Right lung (tissue), 5 donors: Measurements from ENCODE around the gene ERG. TPM values are rescaled to one million over a fixed set of nuclear protein-coding genes. Genes with fewer than 3 reads are reported as not detected.
A peak's percentile ranks its signal among the peaks of the same experiment; 100 is the strongest.

ENCODE experiments used
- DNase-seq, 2 donors: peaks; one replicate each; pipeline ENCODE4 v3.0.0-alpha.2; 2013
- polyA plus RNA-seq, 5 donors: library from polyadenylated mRNA; unstranded; fragments of 120-200 nt; gene quantifications; one replicate each; pipeline versions ENCODE4 v1.2.1 to v1.2.3, GENCODE V29; 2013; ENCODE audit warnings: inconsistent platforms in 1 of 5, low replicate concordance in 1 of 5; ENCODE audit not compliant: insufficient read length in 5 of 5, insufficient read depth in 1 of 5

Gene ERG
- polyA plus RNA-seq, 5 donors = 36.3 to 48.4 (median 38.9) TPM

GRCh38 chr21:38436341-38436740 is 61.9 kb downstream of the ERG start:
- DNase-seq = no peak

- DNase-seq = no peak
Observed at GRCh38 chr21:38434913-38435533, 63.3 kb downstream of the ERG start.

GRCh38 chr21:38433471-38433870 is 64.8 kb downstream of the ERG start:
- DNase-seq = peak in 1 of 2 donors; percentile 26

GRCh38 chr21:38430401-38430984 is 67.8 kb downstream of the ERG start:
- no peak for DNase-seq

GRCh38 chr21:38429011-38429410 is 69.3 kb downstream of the ERG start:
- DNase-seq = no peak

GRCh38 chr21:38428211-38428610 is 70.1 kb downstream of the ERG start:
- no peak for DNase-seq

- no peak for DNase-seq
Observed at GRCh38 chr21:38424305-38425019, 73.8 kb downstream of the ERG start.

GRCh38 chr21:38422082-38422481 is 76.2 kb downstream of the ERG start:
- DNase-seq = no peak

- DNase-seq = no peak
Observed at GRCh38 chr21:38420140-38420539, 78.1 kb downstream of the ERG start.

- no peak for DNase-seq
Observed at GRCh38 chr21:38417726-38418125, 80.6 kb downstream of the ERG start.

- no peak for DNase-seq
Observed at GRCh38 chr21:38416791-38417190, 81.5 kb downstream of the ERG start.

- DNase-seq = no peak
Observed at GRCh38 chr21:38413958-38414548, 84.2 kb downstream of the ERG start.

GRCh38 chr21:38410466-38410865 is 87.8 kb downstream of the ERG start:
- DNase-seq = no peak

- no peak for DNase-seq
Observed at GRCh38 chr21:38409907-38410306, 88.4 kb downstream of the ERG start.

- DNase-seq = no peak
Observed at GRCh38 chr21:38404177-38404576, 94.1 kb downstream of the ERG start.

- no peak for DNase-seq
Observed at GRCh38 chr21:38402795-38403194, 95.5 kb downstream of the ERG start.

- DNase-seq = no peak
Observed at GRCh38 chr21:38402291-38402690, 96.0 kb downstream of the ERG start.

- DNase-seq = no peak
Observed at GRCh38 chr21:38401191-38401926, 96.9 kb downstream of the ERG start.

GRCh38 chr21:38400195-38400919 is 97.9 kb downstream of the ERG start:
- no peak for DNase-seq

GRCh38 chr21:38399103-38399502 is 99.2 kb downstream of the ERG start:
- no peak for DNase-seq

GRCh38 chr21:38396325-38396724 is 102.0 kb downstream of the ERG start:
- no peak for DNase-seq

GRCh38 chr21:38395581-38395980 is 102.7 kb downstream of the ERG start:
- DNase-seq = no peak
